ENCODE measurements around the gene AGAP1. TPM values are rescaled to one million over a fixed set of nuclear protein-coding genes. Genes with fewer than 3 reads are reported as not detected.

The AGAP1 gene
- total RNA-seq, 1 donor from 2014 or later = 36.2 TPM

- ATAC-seq = no peak
These were observed 240.3 kb downstream of the AGAP1 start for GRCh38 chr2:235734168-235734567.

GRCh38 chr2:235734688-235735231, 240.9 kb downstream of the AGAP1 start:
- no peak for ATAC-seq
- no peaks in the 10 kb centered on the region for H3K9me3 ChIP-seq
- H3K4me1 ChIP-seq = no peaks in the 10 kb centered on the region
- H3K27ac ChIP-seq = no peak overlapping the region
- no peak for TF ChIP-seq CTCF (IDR thresholded peaks at IDR 0.05)
- H3K36me3 ChIP-seq = no peaks in the 10 kb centered on the region
- no peak for DNase-seq
- H3K27me3 ChIP-seq (ENCODE audit: low read depth) = no peaks in the 10 kb centered on the region
- H3K4me3 ChIP-seq = no peak overlapping the region
- intact Hi-C loops (cut with DNase I) = no loop called here

More at GRCh38 chr2:235734168-235734567, 240.3 kb downstream of the AGAP1 start:
- Histone ChIP-seq H3K36me3 (no peaks in the 10 kb centered on the region), H3K27me3 (ENCODE audit: low read depth) (no peaks in the 10 kb centered on the region), H3K4me3 (no peak overlapping the region), H3K9me3 (no peaks in the 10 kb centered on the region), H3K27ac (no peak overlapping the region), H3K4me1 (no peaks in the 10 kb centered on the region)
- no peak for DNase-seq
- intact Hi-C loops (cut with DNase I) = no loop called here
- no peak for TF ChIP-seq CTCF (IDR thresholded peaks at IDR 0.05)

GRCh38 chr2:235737396-235737795, 243.6 kb downstream of the AGAP1 start:
- Histone ChIP-seq H3K4me1 (no peaks in the 10 kb centered on the region), H3K27ac (no peak overlapping the region), H3K4me3 (no peak overlapping the region), H3K36me3 (no peaks in the 10 kb centered on the region), H3K27me3 (ENCODE audit: low read depth) (no peaks in the 10 kb centered on the region), H3K9me3 (no peaks in the 10 kb centered on the region)
- ATAC-seq = no peak
- DNase-seq = no peak
- no peak for TF ChIP-seq CTCF (IDR thresholded peaks at IDR 0.05)
- intact Hi-C loops (cut with DNase I) = no loop called here

- H3K4me1 ChIP-seq = no peaks in the 10 kb centered on the region
- H3K27me3 ChIP-seq (ENCODE audit: low read depth) = no peaks in the 10 kb centered on the region
- no peaks in the 10 kb centered on the region for H3K36me3 ChIP-seq
- no peak overlapping the region for H3K27ac ChIP-seq
- no peaks in the 10 kb centered on the region for H3K9me3 ChIP-seq
- no peak for TF ChIP-seq CTCF (IDR thresholded peaks at IDR 0.05)
- intact Hi-C loops (cut with DNase I) = no loop called here
- DNase-seq = no peak
- no peak overlapping the region for H3K4me3 ChIP-seq
- no peak for ATAC-seq
These were observed 244.0 kb downstream of the AGAP1 start for GRCh38 chr2:235737840-235738239.

GRCh38 chr2:235739704-235740415, 246.0 kb downstream of the AGAP1 start:
- intact Hi-C loops (cut with DNase I) = loop anchor here (10.0 kb wide), 1 partner anchor 145 kb away; no protein-coding TSS in a partner anchor
- Histone ChIP-seq H3K36me3 (peaks cover 5% of the 10 kb centered on the region), H3K9me3 (no peaks in the 10 kb centered on the region), H3K4me3 (no peak overlapping the region), H3K27ac (no peak overlapping the region), H3K27me3 (ENCODE audit: low read depth) (no peaks in the 10 kb centered on the region), H3K4me1 (no peaks in the 10 kb centered on the region)
- ATAC-seq (peak in 1 of 2 donors; percentile 22), DNase-seq (no peak)
- no peak for TF ChIP-seq CTCF (IDR thresholded peaks at IDR 0.05)

Measured in lower lobe of right lung (tissue), 2 donors.